Neural cell (in vitro differentiated cells): ENCODE results near the gene LRPPRC. TPM values are rescaled to one million over a fixed set of nuclear protein-coding genes. Genes with fewer than 3 reads are reported as not detected.

ENCODE experiments used
- H2AFZ ChIP-seq: fragments of 200-600, 300-800 bp; sonication (generic), shearing (Covaris generic); 2 replicates; pipeline ENCODE4 v1.6.0; 2014; ENCODE audit warnings: low read depth, mild to moderate bottlenecking, antibody characterized with exemption, low read length, moderate library complexity
- H3F3A ChIP-seq: fragments of 200-600 bp; shearing (Covaris generic); 2 replicates; pipeline ENCODE4 v1.6.1; 2016; ENCODE audit warnings: mild to moderate bottlenecking, moderate library complexity, mixed read lengths, antibody characterized with exemption, low read length; ENCODE audit not compliant: insufficient read depth, poor library complexity, severe bottlenecking
- H3K27ac ChIP-seq: fragments of 200-600, 300-800 bp; sonication (generic), shearing (Covaris generic); 2 replicates; pipeline ENCODE4 v1.5.1; 2014; ENCODE audit warnings: mild to moderate bottlenecking, low read length, moderate library complexity
- H3K27me3 ChIP-seq: fragments of 300-800, 200-600 bp; sonication (generic), shearing (Covaris generic); 2 replicates; pipeline ENCODE4 v1.6.0; 2014; ENCODE audit warnings: mild to moderate bottlenecking, low read depth, low read length, moderate library complexity; ENCODE audit not compliant: insufficient read depth
- H3K36me3 ChIP-seq: fragments of 300-800, 200-600 bp; sonication (generic), shearing (Covaris generic); 2 replicates; pipeline ENCODE4 v1.5.1; 2014; ENCODE audit warnings: mild to moderate bottlenecking, antibody characterized with exemption, low read length, moderate library complexity; ENCODE audit not compliant: insufficient read depth
- H3K4me2 ChIP-seq: fragments of 300-800, 200-600 bp; sonication (generic), shearing (Covaris generic); 2 replicates; pipeline ENCODE4 v1.6.0; 2014; ENCODE audit warnings: mild to moderate bottlenecking, low read length
- H3K4me3 ChIP-seq: fragments of 300-800, 200-600 bp; sonication (generic), shearing (Covaris generic); 2 replicates; pipeline ENCODE4 v1.5.1; 2014; ENCODE audit warnings: mild to moderate bottlenecking, low read length, moderate library complexity
- H3K79me2 ChIP-seq: fragments of 200-600 bp; shearing (Covaris generic); replicated peaks from 2 replicates; pipeline ENCODE4 v1.6.0; 2014; ENCODE audit warnings: mild to moderate bottlenecking, low read length, moderate library complexity; ENCODE audit not compliant: insufficient read depth
- H3K9ac ChIP-seq: fragments of 300-800, 200-600 bp; sonication (generic), shearing (Covaris generic); 2 replicates; pipeline ENCODE4 v1.6.1; 2016; ENCODE audit warnings: mild to moderate bottlenecking, low read length, mixed read lengths
- H3K9me2 ChIP-seq: fragments of 200-600 bp; shearing (Covaris generic); 2 replicates; pipeline ENCODE4 v1.6.1; 2016; ENCODE audit warnings: mild to moderate bottlenecking, low read length, mixed read lengths; ENCODE audit not compliant: insufficient read depth
- H3K9me3 ChIP-seq: fragments of 200-600, 300-800 bp; sonication (generic), shearing (Covaris generic); 2 replicates; pipeline ENCODE4 v1.6.1; 2016; ENCODE audit warnings: mild to moderate bottlenecking, mixed run types, low read length, moderate library complexity, mixed read lengths
- H4K20me1 ChIP-seq: fragments of 200-600 bp; shearing (Covaris generic); 2 replicates; pipeline ENCODE4 v1.6.1; 2016; ENCODE audit warnings: mild to moderate bottlenecking, mixed run types; ENCODE audit not compliant: insufficient read depth
- EP300 ChIP-seq: fragments of 450-650 bp; conservative IDR thresholded peaks from 2 replicates; pipeline ENCODE4 v1.6.1; 2014; ENCODE audit warnings: antibody characterized with exemption, mild to moderate bottlenecking, moderate library complexity; ENCODE audit not compliant: poor library complexity, severe bottlenecking
- EZH2 ChIP-seq: fragments of 200-600, 300-800 bp; shearing (Covaris generic), sonication (generic); IDR thresholded peaks from 2 replicates; pipeline ENCODE4 v1.6.1; 2014; ENCODE audit warnings: antibody characterized with exemption, low read length, borderline replicate concordance, mild to moderate bottlenecking; ENCODE audit not compliant: insufficient read depth, poor library complexity, severe bottlenecking
- MXI1 ChIP-seq: fragments of 450-650 bp; conservative IDR thresholded peaks from 2 replicates; pipeline ENCODE4 v1.6.1; 2014; ENCODE audit warnings: antibody characterized with exemption, mild to moderate bottlenecking; ENCODE audit not compliant: poor library complexity, severe bottlenecking
- POLR2AphosphoS5 ChIP-seq: IDR thresholded peaks from 2 replicates; pipeline ENCODE4 v1.6.1; 2012
- RAD21 ChIP-seq: fragments of 450-650 bp; conservative IDR thresholded peaks from 2 replicates; pipeline ENCODE4 v1.6.1; 2014; ENCODE audit warnings: antibody characterized with exemption, mild to moderate bottlenecking, moderate library complexity
- SMC3 ChIP-seq: fragments of 450-650 bp; conservative IDR thresholded peaks from 2 replicates; pipeline ENCODE4 v1.6.1; 2014; ENCODE audit warnings: antibody characterized with exemption, mild to moderate bottlenecking, moderate library complexity; ENCODE audit not compliant: poor library complexity
- TAF1 ChIP-seq: IDR thresholded peaks from 2 replicates; pipeline ENCODE4 v1.6.1; 2012; ENCODE audit warnings: low read depth
- polyA plus RNA-seq: library from polyadenylated mRNA; depleted of rRNA; stranded (reverse); fragments of >200 nt; gene quantifications from 2 replicates; pipeline ENCODE4 v1.2.3, GENCODE V29; 2014
- TF ChIP-seq, protein P1 (sequence below): fragments of 450-650 bp; IDR thresholded peaks from 2 replicates; pipeline ENCODE4 v1.5.1; 2014; ENCODE audit warnings: antibody characterized with exemption, mild to moderate bottlenecking, moderate library complexity; ENCODE audit not compliant: poor library complexity, severe bottlenecking
- TF ChIP-seq, protein P2 (sequence below): IDR thresholded peaks from 2 replicates; pipeline ENCODE4 v1.6.1; 2012; ENCODE audit warnings: borderline replicate concordance

The LRPPRC gene
- polyA plus RNA-seq, 1 donor from 2014 or later, result 63.1 TPM

DNA sequence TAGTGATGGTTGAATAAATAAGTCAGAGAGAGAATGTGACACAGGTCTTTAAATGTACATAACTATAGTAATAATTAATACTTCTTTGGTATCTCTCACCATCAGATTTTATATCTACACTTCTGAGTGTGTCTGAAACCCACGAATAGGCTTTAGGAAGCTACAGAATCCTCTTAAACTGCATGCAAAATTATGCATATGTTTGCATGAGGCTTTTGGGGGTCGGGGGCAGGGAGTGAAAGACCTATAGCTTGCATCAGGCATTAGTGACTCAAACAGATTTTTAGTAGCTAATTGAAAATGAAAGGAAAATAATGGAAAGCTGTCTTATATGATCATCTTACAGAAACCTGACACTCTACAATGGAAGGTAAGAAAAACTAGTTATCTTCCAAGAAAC, 14.9 kb downstream of the LRPPRC start:
- H3K4me3 ChIP-seq, result no peak overlapping the region
- no peak overlapping the region for H2AFZ ChIP-seq
- H3K9ac ChIP-seq, result no peak overlapping the region
- TF ChIP-seq EP300 (no peak), MXI1 (no peak), SMC3 (no peak), RAD21 (no peak), TAF1 (no peak), POLR2AphosphoS5 (no peak)
- TF ChIP-seq, protein P1, sequence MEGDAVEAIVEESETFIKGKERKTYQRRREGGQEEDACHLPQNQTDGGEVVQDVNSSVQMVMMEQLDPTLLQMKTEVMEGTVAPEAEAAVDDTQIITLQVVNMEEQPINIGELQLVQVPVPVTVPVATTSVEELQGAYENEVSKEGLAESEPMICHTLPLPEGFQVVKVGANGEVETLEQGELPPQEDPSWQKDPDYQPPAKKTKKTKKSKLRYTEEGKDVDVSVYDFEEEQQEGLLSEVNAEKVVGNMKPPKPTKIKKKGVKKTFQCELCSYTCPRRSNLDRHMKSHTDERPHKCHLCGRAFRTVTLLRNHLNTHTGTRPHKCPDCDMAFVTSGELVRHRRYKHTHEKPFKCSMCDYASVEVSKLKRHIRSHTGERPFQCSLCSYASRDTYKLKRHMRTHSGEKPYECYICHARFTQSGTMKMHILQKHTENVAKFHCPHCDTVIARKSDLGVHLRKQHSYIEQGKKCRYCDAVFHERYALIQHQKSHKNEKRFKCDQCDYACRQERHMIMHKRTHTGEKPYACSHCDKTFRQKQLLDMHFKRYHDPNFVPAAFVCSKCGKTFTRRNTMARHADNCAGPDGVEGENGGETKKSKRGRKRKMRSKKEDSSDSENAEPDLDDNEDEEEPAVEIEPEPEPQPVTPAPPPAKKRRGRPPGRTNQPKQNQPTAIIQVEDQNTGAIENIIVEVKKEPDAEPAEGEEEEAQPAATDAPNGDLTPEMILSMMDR, result no peak
- TF ChIP-seq, protein P2, sequence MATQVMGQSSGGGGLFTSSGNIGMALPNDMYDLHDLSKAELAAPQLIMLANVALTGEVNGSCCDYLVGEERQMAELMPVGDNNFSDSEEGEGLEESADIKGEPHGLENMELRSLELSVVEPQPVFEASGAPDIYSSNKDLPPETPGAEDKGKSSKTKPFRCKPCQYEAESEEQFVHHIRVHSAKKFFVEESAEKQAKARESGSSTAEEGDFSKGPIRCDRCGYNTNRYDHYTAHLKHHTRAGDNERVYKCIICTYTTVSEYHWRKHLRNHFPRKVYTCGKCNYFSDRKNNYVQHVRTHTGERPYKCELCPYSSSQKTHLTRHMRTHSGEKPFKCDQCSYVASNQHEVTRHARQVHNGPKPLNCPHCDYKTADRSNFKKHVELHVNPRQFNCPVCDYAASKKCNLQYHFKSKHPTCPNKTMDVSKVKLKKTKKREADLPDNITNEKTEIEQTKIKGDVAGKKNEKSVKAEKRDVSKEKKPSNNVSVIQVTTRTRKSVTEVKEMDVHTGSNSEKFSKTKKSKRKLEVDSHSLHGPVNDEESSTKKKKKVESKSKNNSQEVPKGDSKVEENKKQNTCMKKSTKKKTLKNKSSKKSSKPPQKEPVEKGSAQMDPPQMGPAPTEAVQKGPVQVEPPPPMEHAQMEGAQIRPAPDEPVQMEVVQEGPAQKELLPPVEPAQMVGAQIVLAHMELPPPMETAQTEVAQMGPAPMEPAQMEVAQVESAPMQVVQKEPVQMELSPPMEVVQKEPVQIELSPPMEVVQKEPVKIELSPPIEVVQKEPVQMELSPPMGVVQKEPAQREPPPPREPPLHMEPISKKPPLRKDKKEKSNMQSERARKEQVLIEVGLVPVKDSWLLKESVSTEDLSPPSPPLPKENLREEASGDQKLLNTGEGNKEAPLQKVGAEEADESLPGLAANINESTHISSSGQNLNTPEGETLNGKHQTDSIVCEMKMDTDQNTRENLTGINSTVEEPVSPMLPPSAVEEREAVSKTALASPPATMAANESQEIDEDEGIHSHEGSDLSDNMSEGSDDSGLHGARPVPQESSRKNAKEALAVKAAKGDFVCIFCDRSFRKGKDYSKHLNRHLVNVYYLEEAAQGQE, result no peak
- no peaks in the 10 kb centered on the region for H3F3A ChIP-seq
- H4K20me1 ChIP-seq, result no peaks in the 10 kb centered on the region
- H3K36me3 ChIP-seq, result peaks cover 4% of the 10 kb centered on the region
- H3K27me3 ChIP-seq, result no peaks in the 10 kb centered on the region
- no peak overlapping the region for H3K27ac ChIP-seq
- no peaks in the 10 kb centered on the region for H3K9me3 ChIP-seq
- no peak overlapping the region for H3K4me2 ChIP-seq
- H3K9me2 ChIP-seq, result no peaks in the 10 kb centered on the region
- H3K79me2 ChIP-seq, result peaks cover 30% of the 10 kb centered on the region

DNA sequence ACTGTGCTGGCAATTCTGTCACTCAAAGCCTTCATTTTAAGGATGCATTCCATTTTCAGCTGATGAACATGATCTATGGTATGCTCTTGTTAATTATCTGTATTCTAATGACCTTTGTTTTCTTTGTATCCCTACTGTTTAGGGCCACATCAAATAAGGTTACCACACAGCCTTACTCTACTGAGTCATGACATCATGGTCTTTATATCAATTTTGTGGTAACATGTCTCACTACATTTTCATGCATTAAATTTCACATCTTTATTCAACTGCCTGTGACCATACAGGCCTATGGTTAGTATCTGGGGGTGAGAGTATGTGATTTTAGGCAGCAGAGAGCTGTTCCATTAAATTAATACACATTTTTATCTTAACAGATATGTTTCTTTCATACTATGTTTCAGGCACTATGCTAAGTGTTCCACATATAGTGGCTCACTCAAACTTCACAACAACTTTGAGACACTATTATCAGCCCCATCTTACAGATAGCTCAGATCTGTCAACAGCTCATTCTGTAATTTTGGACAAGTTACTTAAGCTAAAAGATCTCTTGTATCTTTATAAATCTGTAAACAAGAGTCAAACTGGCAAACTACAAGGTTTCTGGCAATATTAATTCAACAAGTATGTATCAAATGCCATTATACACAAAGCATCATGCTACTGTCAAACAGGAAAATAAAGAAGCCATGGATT, 18.0 kb downstream of the LRPPRC start:
- Histone ChIP-seq H3K36me3 (peaks cover 4% of the 10 kb centered on the region), H3F3A (no peaks in the 10 kb centered on the region), H3K9me3 (no peaks in the 10 kb centered on the region), H3K79me2 (no peaks in the 10 kb centered on the region), H2AFZ (no peak overlapping the region), H3K9me2 (no peaks in the 10 kb centered on the region), H3K9ac (no peak overlapping the region), H3K4me3 (no peak overlapping the region), H4K20me1 (no peaks in the 10 kb centered on the region), H3K27ac (no peak overlapping the region), H3K27me3 (no peaks in the 10 kb centered on the region), H3K4me2 (no peak overlapping the region)
- TF ChIP-seq EZH2, result no peak
- TF ChIP-seq RAD21, result no peak
- no peak for TF ChIP-seq EP300
- TF ChIP-seq, protein P2, result no peak
- TF ChIP-seq SMC3, result no peak
- no peak for TF ChIP-seq MXI1
- TF ChIP-seq TAF1, result no peak
- TF ChIP-seq POLR2AphosphoS5, result no peak
- TF ChIP-seq, protein P1, result no peak
